Measurements from ENCODE around the gene SPRY4.

DNA sequence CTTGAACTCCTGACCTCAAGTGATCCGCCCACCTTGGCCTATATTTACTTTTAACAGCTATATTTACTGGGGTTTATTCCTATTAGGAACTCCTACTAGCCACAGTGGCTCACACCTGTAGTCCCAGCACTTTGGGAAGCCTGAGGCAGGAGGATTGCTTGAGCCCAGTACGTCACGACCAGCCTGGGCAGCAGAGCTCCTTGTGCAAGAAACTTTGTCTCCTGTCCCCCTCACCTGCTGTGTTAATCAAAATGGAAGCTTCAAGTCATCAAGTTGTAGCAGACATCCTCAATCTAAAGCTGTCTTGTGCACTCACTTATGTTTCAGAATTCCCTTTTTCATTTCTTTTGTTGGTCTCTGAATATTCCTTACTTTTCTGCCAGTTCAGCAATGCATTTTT is 15.0 kb upstream of the SPRY4 start:
- TF ChIP-seq, protein P1, sequence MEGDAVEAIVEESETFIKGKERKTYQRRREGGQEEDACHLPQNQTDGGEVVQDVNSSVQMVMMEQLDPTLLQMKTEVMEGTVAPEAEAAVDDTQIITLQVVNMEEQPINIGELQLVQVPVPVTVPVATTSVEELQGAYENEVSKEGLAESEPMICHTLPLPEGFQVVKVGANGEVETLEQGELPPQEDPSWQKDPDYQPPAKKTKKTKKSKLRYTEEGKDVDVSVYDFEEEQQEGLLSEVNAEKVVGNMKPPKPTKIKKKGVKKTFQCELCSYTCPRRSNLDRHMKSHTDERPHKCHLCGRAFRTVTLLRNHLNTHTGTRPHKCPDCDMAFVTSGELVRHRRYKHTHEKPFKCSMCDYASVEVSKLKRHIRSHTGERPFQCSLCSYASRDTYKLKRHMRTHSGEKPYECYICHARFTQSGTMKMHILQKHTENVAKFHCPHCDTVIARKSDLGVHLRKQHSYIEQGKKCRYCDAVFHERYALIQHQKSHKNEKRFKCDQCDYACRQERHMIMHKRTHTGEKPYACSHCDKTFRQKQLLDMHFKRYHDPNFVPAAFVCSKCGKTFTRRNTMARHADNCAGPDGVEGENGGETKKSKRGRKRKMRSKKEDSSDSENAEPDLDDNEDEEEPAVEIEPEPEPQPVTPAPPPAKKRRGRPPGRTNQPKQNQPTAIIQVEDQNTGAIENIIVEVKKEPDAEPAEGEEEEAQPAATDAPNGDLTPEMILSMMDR (conservative IDR thresholded peaks at IDR 0.05): no peak
- TF ChIP-seq ZFX (IDR thresholded peaks at IDR 0.05): no peak

All from C4-2B (cell line).